GM23338 (cell line): Measurements from ENCODE around the gene TTBK1. TPM values are rescaled to one million over a fixed set of nuclear protein-coding genes. Genes with fewer than 3 reads are reported as not detected.
"Not testable (repeated sequence)": the region's sequence is repeated elsewhere in the genome, so short reads cannot be mapped to it uniquely, and the experiment has no call there.

Source experiments
- ATAC-seq: fragments of 200-7000 bp; cut with Tn5 transposase; 3 replicates; pipeline ENCODE4 v1.9.1; 2020
- DNase-seq: peaks from one replicate; pipeline ENCODE4 v3.0.0-alpha.2; 2015; ENCODE audit warnings: low spot score
- H2AFZ ChIP-seq: fragments of 200-600 bp; sonication (generic); 2 replicates; pipeline ENCODE4 v1.8.0; 2016; ENCODE audit warnings: antibody characterized with exemption, mild to moderate bottlenecking, moderate library complexity
- H3F3A ChIP-seq: fragments of 200-600 bp; sonication (generic); replicated peaks from 2 replicates; pipeline ENCODE4 v1.8.0; 2017; ENCODE audit warnings: antibody characterized with exemption, mixed run types, low read depth
- H3K27ac ChIP-seq: fragments of 200-600 bp; sonication (generic); 2 replicates; pipeline ENCODE4 v1.6.1; 2016; ENCODE audit warnings: low read depth
- H3K27me3 ChIP-seq: fragments of 200-600 bp; sonication (generic); 2 replicates; pipeline ENCODE4 v1.8.0; 2016; ENCODE audit warnings: mild to moderate bottlenecking, mixed run types, moderate library complexity; ENCODE audit not compliant: insufficient read depth
- H3K36me3 ChIP-seq: fragments of 200-600 bp; sonication (generic); 2 replicates; pipeline ENCODE4 v1.8.0; 2016; ENCODE audit warnings: mild to moderate bottlenecking; ENCODE audit not compliant: insufficient read depth
- H3K4me1 ChIP-seq: fragments of 200-600 bp; sonication (generic); 2 replicates; pipeline ENCODE4 v1.8.0; 2016; ENCODE audit warnings: mild to moderate bottlenecking, moderate library complexity; ENCODE audit not compliant: insufficient read depth
- H3K4me2 ChIP-seq: fragments of 200-600 bp; sonication (generic); 2 replicates; pipeline ENCODE4 v1.7.1; 2017; ENCODE audit warnings: mixed run types
- H3K4me3 ChIP-seq: fragments of 200-600 bp; sonication (generic); 2 replicates; pipeline ENCODE4 v1.6.1; 2016; ENCODE audit warnings: mixed run types
- H3K79me2 ChIP-seq: fragments of 200-600 bp; sonication (generic); replicated peaks from 2 replicates; pipeline ENCODE4 v1.8.0; 2017; ENCODE audit warnings: mild to moderate bottlenecking; ENCODE audit not compliant: insufficient read depth
- H3K9me2 ChIP-seq: fragments of 200-600 bp; sonication (generic); 2 replicates; pipeline ENCODE4 v1.8.0; 2017; ENCODE audit not compliant: insufficient read depth
- H4K20me1 ChIP-seq: fragments of 200-600 bp; sonication (generic); replicated peaks from 2 replicates; pipeline ENCODE4 v1.8.0; 2017; ENCODE audit warnings: mild to moderate bottlenecking; ENCODE audit not compliant: insufficient read depth
- H3K27ac Mint-ChIP-seq: 2 replicates; pipeline ENCODE4 v1.8.0; 2020; ENCODE audit warnings: inconsistent platforms, mild to moderate bottlenecking, moderate library complexity, mixed read lengths
- H3K27me3 Mint-ChIP-seq: 3 replicates; pipeline ENCODE4 v1.8.0; 2022; ENCODE audit warnings: low read depth, mild to moderate bottlenecking, moderate library complexity, mixed read lengths, inconsistent platforms; ENCODE audit not compliant: insufficient read depth, poor library complexity
- H3K36me3 Mint-ChIP-seq: 3 replicates; pipeline ENCODE4 v1.8.0; 2021; ENCODE audit warnings: low read depth, mild to moderate bottlenecking, inconsistent platforms, moderate library complexity, mixed read lengths
- H3K4me1 Mint-ChIP-seq: 3 replicates; pipeline ENCODE4 v1.8.0; 2020; ENCODE audit warnings: mild to moderate bottlenecking, inconsistent platforms, mixed read lengths
- H3K4me3 Mint-ChIP-seq: 3 replicates; pipeline ENCODE4 v1.8.0; 2021; ENCODE audit warnings: moderate library complexity, mild to moderate bottlenecking, inconsistent platforms, mixed read lengths
- H3K9me3 Mint-ChIP-seq: 3 replicates; pipeline ENCODE4 v1.8.0; 2020; ENCODE audit warnings: moderate library complexity, mild to moderate bottlenecking, inconsistent platforms, mixed read lengths
- ETS1 ChIP-seq: IDR thresholded peaks from 2 replicates; pipeline ENCODE4 v1.6.1; 2016; ENCODE audit warnings: antibody characterized with exemption
- EZH2 ChIP-seq: fragments of 200-600 bp; sonication (generic); IDR thresholded peaks from one replicate; pipeline ENCODE4 v1.8.0; 2017; ENCODE audit warnings: antibody characterized with exemption, mild to moderate bottlenecking, low read depth; ENCODE audit not compliant: unreplicated experiment
- JUNB ChIP-seq: IDR thresholded peaks from one replicate; pipeline ENCODE4 v1.6.1; 2016; ENCODE audit warnings: antibody characterized with exemption; ENCODE audit not compliant: unreplicated experiment
- NANOG ChIP-seq: IDR thresholded peaks from 2 replicates; pipeline ENCODE4 v1.6.1; 2016; ENCODE audit warnings: antibody characterized with exemption, borderline replicate concordance
- POLR2AphosphoS5 ChIP-seq: IDR thresholded peaks from 2 replicates; pipeline ENCODE4 v1.6.1; 2016; ENCODE audit warnings: antibody characterized with exemption, low read depth
- STAT1 ChIP-seq: IDR thresholded peaks from one replicate; pipeline ENCODE4 v1.6.1; 2016; ENCODE audit warnings: antibody characterized with exemption; ENCODE audit not compliant: unreplicated experiment
- ZNF114 ChIP-seq: fragments of 250-450 bp; sonication (Bioruptor Pico); IDR thresholded peaks from 2 replicates; pipeline ENCODE4 v1.5.0; 2020; ENCODE audit warnings: mild to moderate bottlenecking, moderate library complexity
- ZNF462 ChIP-seq: fragments of 250-450 bp; sonication (Bioruptor Pico); IDR thresholded peaks from 2 replicates; pipeline ENCODE4 v1.5.0; 2020; ENCODE audit warnings: mild to moderate bottlenecking, moderate library complexity
- polyA plus RNA-seq: library from polyadenylated mRNA; unstranded; fragments of >200 nt; fragmentation: Nextera tagmentation; extraction: Ambion mirVana; gene quantifications from 2 replicates; pipeline ENCODE4 v1.2.1, GENCODE V29; 2016
- total RNA-seq: library from RNA; depleted of rRNA; stranded (reverse); fragments of >200 nt; shearing (Covaris generic); gene quantifications from 2 replicates; pipeline ENCODE4 v1.2.3, GENCODE V29; 2014

TTBK1 gene
- total and polyA plus RNA-seq, 2 experiments from 2014 or later = 0.29 to 1.1 TPM

GRCh38 chr6:43302126-43302525, 58.8 kb downstream of the TTBK1 start:
- Histone ChIP-seq H3K9me2 (no peaks in the 10 kb centered on the region), H3F3A (no peaks in the 10 kb centered on the region), H3K4me2 (no peak overlapping the region), H3K4me3 (no peak overlapping the region), H3K4me1 (peaks cover 6% of the 10 kb centered on the region; the same call in 1 of the 2 replicates), H3K79me2 (no peaks in the 10 kb centered on the region), H4K20me1 (no peaks in the 10 kb centered on the region), H2AFZ (no peak overlapping the region), H3K27me3 (no peaks in the 10 kb centered on the region), H3K36me3 (no peaks in the 10 kb centered on the region), H3K27ac (no peak overlapping the region)
- TF ChIP-seq EZH2 (no peak), ETS1 (no peak), NANOG (no peak), STAT1 (no peak), ZNF114 (CRISPR knock-in tag) (no peak)
- Mint-ChIP-seq H3K9me3 (no peaks in the 10 kb centered on the region), H3K27ac (no peak overlapping the region), H3K36me3 (peaks cover 8% of the 10 kb centered on the region; the same call in 1 of the 3 replicates), H3K4me3 (no peak overlapping the region), H3K4me1 (peaks cover 15% of the 10 kb centered on the region), H3K27me3 (peaks cover 6% of the 10 kb centered on the region)
- ATAC-seq (no peak), DNase-seq (no peak)

- not testable (repeated sequence) for H3K27ac Mint-ChIP-seq, H3K9me3 Mint-ChIP-seq, H4K20me1 ChIP-seq, H3K27me3 ChIP-seq, H3F3A ChIP-seq, H3K9me2 ChIP-seq, ATAC-seq, H2AFZ ChIP-seq, H3K4me2 ChIP-seq, H3K27me3 Mint-ChIP-seq, DNase-seq, H3K79me2 ChIP-seq, H3K27ac ChIP-seq, H3K36me3 ChIP-seq, H3K4me3 Mint-ChIP-seq, H3K4me3 ChIP-seq
- peaks cover 15% of the 10 kb centered on the region; the same call in 1 of the 2 replicates for H3K4me1 ChIP-seq
- Mint-ChIP-seq H3K36me3 (peaks cover 11% of the 10 kb centered on the region; the same call in 1 of the 3 replicates), H3K4me1 (peaks cover 20% of the 10 kb centered on the region)
Observed at GRCh38 chr6:43303006-43303405, 59.7 kb downstream of the TTBK1 start.

GRCh38 chr6:43303751-43304331, 60.6 kb downstream of the TTBK1 start:
- peaks cover 6% of the 10 kb centered on the region for H3K27me3 Mint-ChIP-seq
- H4K20me1 ChIP-seq = no peaks in the 10 kb centered on the region
- no peak overlapping the region for H3K4me3 Mint-ChIP-seq
- no peak for DNase-seq
- no peaks in the 10 kb centered on the region for H3K9me3 Mint-ChIP-seq
- TF ChIP-seq ZNF462 (CRISPR knock-in tag) = no peak
- TF ChIP-seq ZNF114 (CRISPR knock-in tag) = no peak
- TF ChIP-seq POLR2AphosphoS5 = no peak
- TF ChIP-seq JUNB = no peak
- no peaks in the 10 kb centered on the region for H3F3A ChIP-seq
- H3K36me3 Mint-ChIP-seq = peaks cover 11% of the 10 kb centered on the region; the same call in 1 of the 3 replicates
- H3K4me1 Mint-ChIP-seq = peaks cover 21% of the 10 kb centered on the region
- peaks cover 16% of the 10 kb centered on the region; the same call in 1 of the 2 replicates for H3K4me1 ChIP-seq
- H3K27ac ChIP-seq = no peak overlapping the region
- H3K4me2 ChIP-seq = no peak overlapping the region
- no peaks in the 10 kb centered on the region for H3K27me3 ChIP-seq
- ATAC-seq = no peak
- no peak overlapping the region for H3K4me3 ChIP-seq
- no peak overlapping the region for H2AFZ ChIP-seq
- H3K9me2 ChIP-seq = no peaks in the 10 kb centered on the region
- no peak overlapping the region for H3K27ac Mint-ChIP-seq
- H3K36me3 ChIP-seq = no peaks in the 10 kb centered on the region
- no peaks in the 10 kb centered on the region for H3K79me2 ChIP-seq
